K562 (cell line): ENCODE measurements around the gene LDAH. TPM values are rescaled to one million over a fixed set of nuclear protein-coding genes. Genes with fewer than 3 reads are reported as not detected.

Source experiments
- ATAC-seq: fragments of 200-7000 bp; cut with Tn5 transposase; 3 replicates; pipeline ENCODE4 v1.9.1; 2020; ENCODE audit warnings: moderate library complexity
- BruUV-seq: library from RNA; stranded (reverse); fragments of 400-500 nt; replicated peaks from 2 replicates; lab custom pipeline; 2021; lab: Mats Ljungman, UMichigan
- CTCF ChIA-PET: fragments of 300-600 bp; formaldehyde crosslinking; extraction: SDS; loops from one replicate; lab custom pipeline; 2021; ENCODE audit warnings: low intra/inter-chr PET ratio; lab: Yijun Ruan, JAX
- POLR2A ChIA-PET: fragments of 300-600, 350-650 bp; sonication (Branson Sonifier 250); formaldehyde crosslinking; extraction: SDS; loops from one replicate; lab custom pipeline; 2021; ENCODE audit warnings: antibody characterized with exemption, inconsistent platforms; lab: Yijun Ruan, JAX
- DNase-seq, 4 experiments: peaks; one replicate each; pipeline versions ENCODE4 v3.0.0 to v3.0.0-alpha.2; 2011 to 2018; ENCODE audit warnings: low spot score in 3 of 4, mixed read lengths in 3 of 4; ENCODE audit errors: extremely low read depth in 1 of 4
- FAIRE-seq: peaks from 2 replicates; lab custom pipeline; 2011; peaks lifted over from hg19 to GRCh38; lab: Jason Lieb, UNC
- H2AFZ ChIP-seq: 2 replicates; pipeline ENCODE4 v1.6.0; 2011; ENCODE audit warnings: low read depth, low read length, control low read depth, inconsistent platforms
- H3K27ac ChIP-seq: fragments of 200-600 bp; 3 replicates; pipeline ENCODE4 v1.8.0; 2011; ENCODE audit warnings: low read depth, mild to moderate bottlenecking, control low read depth, inconsistent platforms, low read length, moderate library complexity, mixed read lengths; ENCODE audit errors: extremely low read depth
- H3K27me3 ChIP-seq, 2 experiments: fragments of 300-600 bp in 1 of 2; 2 replicates in 1 of 2; 3 replicates in 1 of 2; pipeline versions ENCODE4 v1.6.0 to v1.8.0; 2011; ENCODE audit warnings: inconsistent platforms in 2 of 2, low read length in 2 of 2, mild to moderate bottlenecking in 1 of 2, mixed read lengths in 1 of 2, moderate library complexity in 1 of 2; ENCODE audit not compliant: control insufficient read depth in 2 of 2, insufficient read depth in 2 of 2
- H3K36me3 ChIP-seq: fragments of 300-600 bp; 3 replicates; pipeline ENCODE4 v1.8.0; 2011; ENCODE audit warnings: mild to moderate bottlenecking, low read length, inconsistent platforms; ENCODE audit not compliant: control insufficient read depth, insufficient read depth
- H3K4me1 ChIP-seq, 2 experiments: fragments of 200-600 bp in 1 of 2; replicated peaks in 1 of 2; 2 replicates in 1 of 2; 3 replicates in 1 of 2; pipeline versions ENCODE4 v1.5.1 to v1.8.0; 2011; ENCODE audit warnings: inconsistent platforms in 2 of 2, low read length in 2 of 2, mild to moderate bottlenecking in 1 of 2, mixed read lengths in 1 of 2, moderate library complexity in 1 of 2; ENCODE audit not compliant: control insufficient read depth in 2 of 2, insufficient read depth in 2 of 2
- H3K4me2 ChIP-seq: 2 replicates; pipeline ENCODE4 v1.6.1; 2011; ENCODE audit warnings: low read length, control low read depth, inconsistent platforms, mixed read lengths; ENCODE audit not compliant: insufficient read depth
- H3K4me3 ChIP-seq: fragments of 200-600 bp; sonication (generic), shearing (Covaris generic); 2 replicates; pipeline ENCODE4 v1.5.1; 2016; ENCODE audit warnings: control low read depth, inconsistent platforms
- H3K79me2 ChIP-seq: fragments of 200-600 bp; 3 replicates; pipeline ENCODE4 v1.8.0; 2011; ENCODE audit warnings: low read length, inconsistent platforms; ENCODE audit not compliant: control insufficient read depth, insufficient read depth
- H3K9ac ChIP-seq, 2 experiments: 2 replicates each; pipeline versions ENCODE4 v1.6.0 to v1.6.1; 2011; ENCODE audit warnings: low read depth in 2 of 2, low read length in 2 of 2, control low read depth in 1 of 2, inconsistent platforms in 1 of 2, mild to moderate bottlenecking in 1 of 2, mixed read lengths in 1 of 2; ENCODE audit not compliant: insufficient read depth in 1 of 2
- H3K9me1 ChIP-seq: one replicate; pipeline ENCODE4 v1.6.0; 2011; ENCODE audit warnings: inconsistent platforms, mild to moderate bottlenecking, low read length, moderate library complexity; ENCODE audit not compliant: control insufficient read depth, insufficient read depth
- H3K9me3 ChIP-seq: replicated peaks from 2 replicates; pipeline ENCODE4 v1.5.1; 2011; ENCODE audit warnings: low read depth, low read length, inconsistent platforms; ENCODE audit not compliant: control insufficient read depth, insufficient read depth
- H4K20me1 ChIP-seq: replicated peaks from 2 replicates; pipeline ENCODE4 v1.6.1; 2011; ENCODE audit warnings: low read length, inconsistent platforms, mixed read lengths; ENCODE audit not compliant: control insufficient read depth, insufficient read depth
- C11orf30 ChIP-seq: fragments of 450-650 bp; IDR thresholded peaks from 2 replicates; pipeline ENCODE4 v1.6.1; 2016; ENCODE audit warnings: low read depth, mild to moderate bottlenecking
- CBFA2T3 ChIP-seq: fragments of 450-650 bp; IDR thresholded peaks from 2 replicates; pipeline ENCODE4 v1.6.1; 2017
- MAFG ChIP-seq: fragments of 450-650 bp; conservative IDR thresholded peaks from 2 replicates; pipeline ENCODE4 v1.6.1; 2016; ENCODE audit warnings: missing genetic modification characterization, missing compliant biosample characterization
- MEIS2 ChIP-seq: fragments of 450-650 bp; IDR thresholded peaks from 2 replicates; pipeline ENCODE4 v1.6.1; 2014; ENCODE audit warnings: mild to moderate bottlenecking; ENCODE audit not compliant: partially characterized antibody
- NFE2 ChIP-seq: IDR thresholded peaks from 2 replicates; pipeline ENCODE4 v1.6.1; 2014; ENCODE audit warnings: antibody characterized with exemption, low read depth
- NRF1 ChIP-seq, 2 experiments: fragments of 450-650 bp; IDR thresholded peaks in 1 of 2; conservative IDR thresholded peaks in 1 of 2; 2 replicates each; pipeline ENCODE4 v1.6.1; 2014; ENCODE audit warnings: mild to moderate bottlenecking in 2 of 2
- RFX1 ChIP-seq: fragments of 450-650 bp; IDR thresholded peaks from 2 replicates; pipeline ENCODE4 v1.6.1; 2016; ENCODE audit warnings: mild to moderate bottlenecking, moderate library complexity
- SIN3A ChIP-seq, 2 experiments: fragments of 150-350 bp in 1 of 2; IDR thresholded peaks; 2 replicates each; pipeline ENCODE4 v1.6.1; 2011 to 2016; ENCODE audit warnings: borderline replicate concordance in 2 of 2, low read depth in 2 of 2, low read length in 2 of 2, mild to moderate bottlenecking in 2 of 2, moderate library complexity in 2 of 2; ENCODE audit not compliant: control insufficient read depth in 1 of 2
- SNIP1 ChIP-seq: fragments of 450-650 bp; IDR thresholded peaks from 2 replicates; pipeline ENCODE4 v1.7.1; 2017; ENCODE audit warnings: low read depth, mild to moderate bottlenecking
- TCF3 ChIP-seq: sonication (generic); formaldehyde crosslinking; IDR thresholded peaks from 2 replicates; pipeline ENCODE4 v1.4.0; 2020; ENCODE audit warnings: mild to moderate bottlenecking, missing genetic modification reagents
- ZNF140 ChIP-seq: fragments of 250-450 bp; sonication (Bioruptor Pico); IDR thresholded peaks from 2 replicates; pipeline ENCODE4 v1.8.0; 2021; ENCODE audit warnings: moderate library complexity, mild to moderate bottlenecking, inconsistent platforms
- WGBS: fragments of 100-300 bp; shearing (Covaris generic); methylation state at CpG from one replicate; pipeline ENCODE4 v1.1.6; 2016; ENCODE audit warnings: low coverage, mixed read lengths; ENCODE audit not compliant: insufficient coverage; ENCODE audit errors: missing lambda C conversion rate; 5-methylcytosine and 5-hydroxymethylcytosine counted together
- in situ Hi-C: fragments of 300-500 bp; cut with MboI; formaldehyde crosslinking; loops from 4 replicates; pipeline ENCODE4 v1.15.0; 2018; ENCODE audit warnings: inconsistent platforms, mixed read lengths
- intact Hi-C: fragments of 100-400 bp; cut with micrococcal nuclease; formaldehyde crosslinking; loops from 2 replicates; pipeline ENCODE4 v1.14.2; 2022
- polyA plus RNA-seq, 8 experiments: library from polyadenylated mRNA; depleted of rRNA in 4 of 8; stranded (reverse) in 5 of 8; unstranded in 3 of 8; fragments of >200 nt; fragmentation: Nextera tagmentation in 2 of 8; fragmentation: Illumina TruSeq in 1 of 8; extraction: Ambion mirVana in 2 of 8; extraction: Trizol in 1 of 8; gene quantifications; 2 replicates each; pipeline versions ENCODE4 v1.2.1 to v1.2.3, GENCODE V29; 2011 to 2014; ENCODE audit warnings: inconsistent platforms in 1 of 8, missing spikeins in 1 of 8
- total RNA-seq, 7 experiments: library from RNA; depleted of rRNA in 6 of 7; stranded (reverse); fragments of >200 nt in 6 of 7; fragmentation: Illumina TruSeq in 2 of 7; extraction: Trizol in 2 of 7; gene quantifications; 2 replicates each; pipeline versions ENCODE4 v1.2.1 to v1.2.3, GENCODE V29; 2011 to 2021; ENCODE audit warnings: low replicate concordance in 1 of 7
- TF ChIP-seq, protein P1 (sequence below): fragments of 450-650 bp; IDR thresholded peaks from 2 replicates; pipeline ENCODE4 v1.6.1; 2016
- TF ChIP-seq, protein P2 (sequence below), 2 experiments: IDR thresholded peaks in 1 of 2; conservative IDR thresholded peaks in 1 of 2; 2 replicates each; pipeline ENCODE4 v1.6.1; 2016; ENCODE audit warnings: low read depth in 2 of 2, mild to moderate bottlenecking in 1 of 2, missing compliant biosample characterization in 1 of 2, missing genetic modification characterization in 1 of 2, moderate library complexity in 1 of 2

Gene LDAH
- total and polyA plus RNA-seq, 9 of the 15 experiments (the other 6 are each of a cell fraction or from before 2014, with no cell fraction given): 22.3 to 60.1 (median 40.0) TPM

DNA sequence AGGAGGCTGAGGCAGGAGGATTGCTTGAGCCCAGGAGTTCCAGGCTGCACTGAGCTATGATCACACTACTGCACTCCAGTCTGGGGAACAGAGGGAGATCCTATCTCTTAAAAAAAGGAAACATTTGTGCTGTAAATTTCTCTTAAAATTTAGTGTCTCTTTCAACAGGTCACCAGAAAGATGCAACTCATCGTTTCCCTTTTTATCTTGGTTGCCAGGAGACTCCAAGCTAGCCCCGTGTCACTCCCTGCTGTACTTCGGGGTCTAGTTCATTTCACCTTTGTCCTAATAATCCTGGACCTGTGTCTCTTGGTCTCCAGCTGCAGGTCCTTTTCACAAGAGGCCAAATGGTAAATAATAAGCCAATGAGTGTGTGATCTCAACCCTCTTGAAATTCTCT is 179.1 kb downstream of the LDAH start:
- Histone ChIP-seq H3K36me3 (no peaks in the 10 kb centered on the region), H4K20me1 (no peaks in the 10 kb centered on the region; the same call in 1 of the 2 replicates), H3K4me1 (peaks cover 7 to 14% of the 10 kb centered on the region in 2 experiments; a peak in 4 of 5 replicates), H3K27ac (no peak overlapping the region), H3K9me1 (no peaks in the 10 kb centered on the region), H3K79me2 (no peaks in the 10 kb centered on the region), H3K9me3 (no peaks in the 10 kb centered on the region), H3K27me3 (0 out of 5 replicates have a peak, but pooled peaks cover 0 to 6% of the 10 kb centered on the region in 2 experiments), H3K4me3 (no peak overlapping the region), H3K4me2 (no peak overlapping the region), H3K9ac (no peak overlapping the region), H2AFZ (no peak overlapping the region)
- WGBS: 7% methylated on average over 3 of the region's 3 CpGs
- peak; percentile 12; the same call in 2 of the 3 replicates for ATAC-seq
- no peak for FAIRE-seq
- ChIA-PET POLR2A (interaction anchor here (0.6 to 1.5 kb wide), 7 partner anchors 23 to 262 kb away, joined by 3 to 7 read pairs (median 3); partner anchors contain the start of gene RHOB), CTCF (interaction anchor here (0.9 kb wide), 1 partner anchor 205 kb away, joined by 4 read pairs; no protein-coding TSS in a partner anchor)
- intact Hi-C loops (loop anchor here (2.0 kb wide), 1 partner anchor 247 kb away; no protein-coding TSS in a partner anchor), in situ Hi-C loops (no loop called here)
- DNase-seq: peak in 2 of 4 experiments; percentile 37 to 51
- BruUV-seq: no TSS peak
- TF ChIP-seq SNIP1 (no peak), MEIS2 (peak; percentile 75), C11orf30 (peak; percentile 46), RFX1 (peak; percentile 83), SIN3A (IDR thresholded peaks at IDR 0.05; ENCODE audit: borderline replicate concordance in 2 of 2, control insufficient read depth in 1 of 2, low read depth in 2 of 2, low read length in 2 of 2) (no peak), NRF1 (conservative IDR thresholded peaks at IDR 0.05 in 1 of 2, IDR thresholded peaks at IDR 0.05 in 1 of 2) (no peak), CBFA2T3 (peak; percentile 30; the same call in 1 of the 2 replicates), TCF3 (peak; percentile 14; the same call in 1 of the 2 replicates), ZNF140 (CRISPR knock-in tag) (no peak), MAFG (tag) (0 out of 2 replicates have a peak, but pooled peaks have one; percentile 37), NFE2 (peak; percentile 51; the same call in 1 of the 2 replicates)
- TF ChIP-seq, protein P1, sequence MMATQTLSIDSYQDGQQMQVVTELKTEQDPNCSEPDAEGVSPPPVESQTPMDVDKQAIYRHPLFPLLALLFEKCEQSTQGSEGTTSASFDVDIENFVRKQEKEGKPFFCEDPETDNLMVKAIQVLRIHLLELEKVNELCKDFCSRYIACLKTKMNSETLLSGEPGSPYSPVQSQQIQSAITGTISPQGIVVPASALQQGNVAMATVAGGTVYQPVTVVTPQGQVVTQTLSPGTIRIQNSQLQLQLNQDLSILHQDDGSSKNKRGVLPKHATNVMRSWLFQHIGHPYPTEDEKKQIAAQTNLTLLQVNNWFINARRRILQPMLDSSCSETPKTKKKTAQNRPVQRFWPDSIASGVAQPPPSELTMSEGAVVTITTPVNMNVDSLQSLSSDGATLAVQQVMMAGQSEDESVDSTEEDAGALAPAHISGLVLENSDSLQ: peak; percentile 18; the same call in 1 of the 2 replicates
- TF ChIP-seq, protein P2, sequence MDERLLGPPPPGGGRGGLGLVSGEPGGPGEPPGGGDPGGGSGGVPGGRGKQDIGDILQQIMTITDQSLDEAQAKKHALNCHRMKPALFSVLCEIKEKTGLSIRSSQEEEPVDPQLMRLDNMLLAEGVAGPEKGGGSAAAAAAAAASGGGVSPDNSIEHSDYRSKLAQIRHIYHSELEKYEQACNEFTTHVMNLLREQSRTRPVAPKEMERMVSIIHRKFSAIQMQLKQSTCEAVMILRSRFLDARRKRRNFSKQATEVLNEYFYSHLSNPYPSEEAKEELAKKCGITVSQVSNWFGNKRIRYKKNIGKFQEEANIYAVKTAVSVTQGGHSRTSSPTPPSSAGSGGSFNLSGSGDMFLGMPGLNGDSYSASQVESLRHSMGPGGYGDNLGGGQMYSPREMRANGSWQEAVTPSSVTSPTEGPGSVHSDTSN (CRISPR knock-in tag; IDR thresholded peaks at IDR 0.05; ENCODE audit: low read depth): no peak
- TF ChIP-seq, protein P2 (tag; conservative IDR thresholded peaks at IDR 0.05; ENCODE audit: low read depth): peak; percentile 76
